Suprapubic skin (tissue), 3 donors: ENCODE data around the gene PARP6.

Source experiments
- CTCF ChIP-seq, 2 donors: fragments of 200-600 bp in 1 of 2; fragments of 450-650 bp in 1 of 2; sonication (generic) in 1 of 2; IDR thresholded peaks; one replicate each; pipeline ENCODE4 v1.5.1; 2016 to 2019; ENCODE audit warnings: antibody characterized with exemption in 2 of 2, mild to moderate bottlenecking in 1 of 2, moderate library complexity in 1 of 2
- POLR2AphosphoS5 ChIP-seq, 3 donors: sonication (generic); formaldehyde crosslinking; IDR thresholded peaks; one replicate each; pipeline ENCODE4 v1.6.1; 2017; ENCODE audit warnings: antibody characterized with exemption in 3 of 3

GRCh38 chr15:72205896-72206676 is 66.3 kb downstream of the PARP6 start:
- TF ChIP-seq CTCF (IDR thresholded peaks at IDR 0.05), result no peak
- TF ChIP-seq POLR2AphosphoS5 (IDR thresholded peaks at IDR 0.05), result no peak
